H1 (cell line): ENCODE data around the gene PMM1. TPM values are rescaled to one million over a fixed set of nuclear protein-coding genes. Genes with fewer than 3 reads are reported as not detected.

Source experiments
- CBX8 ChIP-seq: fragments of 300-800, 300-1000 bp; sonication (generic); IDR thresholded peaks from 2 replicates; pipeline ENCODE4 v1.7.1; 2016; ENCODE audit warnings: low read depth, low read length, borderline replicate concordance
- EGR1 ChIP-seq: IDR thresholded peaks from 2 replicates; pipeline ENCODE4 v1.6.1; 2011; ENCODE audit warnings: low read depth, low read length, borderline replicate concordance
- EP300 ChIP-seq, 2 experiments: IDR thresholded peaks; 1 replicate in 1 of 2; 2 replicates in 1 of 2; pipeline ENCODE4 v1.6.1; 2011 to 2012; ENCODE audit warnings: low read depth in 2 of 2, low read length in 2 of 2, mild to moderate bottlenecking in 2 of 2, borderline replicate concordance in 1 of 2, inconsistent platforms in 1 of 2, moderate library complexity in 1 of 2
- GABPA ChIP-seq: IDR thresholded peaks from 2 replicates; pipeline ENCODE4 v1.6.1; 2011; ENCODE audit warnings: mild to moderate bottlenecking, low read length, moderate library complexity, borderline replicate concordance; ENCODE audit not compliant: insufficient read depth
- HDAC2 ChIP-seq, 2 experiments: fragments of 300-600 bp in 1 of 2; sonication (generic) in 1 of 2; IDR thresholded peaks; 2 replicates each; pipeline ENCODE4 v1.6.1; 2011 to 2012; ENCODE audit warnings: low read depth in 2 of 2, low read length in 2 of 2, mild to moderate bottlenecking in 2 of 2, moderate library complexity in 2 of 2, borderline replicate concordance in 1 of 2, inconsistent platforms in 1 of 2
- JUN ChIP-seq: IDR thresholded peaks from 2 replicates; pipeline ENCODE4 v1.6.1; 2011; ENCODE audit warnings: low read depth, mild to moderate bottlenecking, improper control_type of control experiment, low read length
- KDM1A ChIP-seq: fragments of 200-600, 300-600 bp; sonication (generic); IDR thresholded peaks from 2 replicates; pipeline ENCODE4 v1.7.1; 2016; ENCODE audit warnings: mild to moderate bottlenecking, low read length, borderline replicate concordance
- POLR2AphosphoS5 ChIP-seq: IDR thresholded peaks from 2 replicates; pipeline ENCODE4 v1.6.1; 2011; ENCODE audit warnings: low read depth, low read length
- RBBP5 ChIP-seq: IDR thresholded peaks from 2 replicates; pipeline ENCODE4 v1.7.1; 2012; ENCODE audit warnings: low read depth, mild to moderate bottlenecking, inconsistent platforms, low read length, moderate library complexity, borderline replicate concordance
- SIN3A ChIP-seq, 2 experiments: IDR thresholded peaks in 1 of 2; conservative IDR thresholded peaks in 1 of 2; 2 replicates each; pipeline ENCODE4 v1.6.1; 2011 to 2012; ENCODE audit warnings: low read length in 2 of 2, improper control_type of control experiment in 1 of 2, low read depth in 1 of 2, mild to moderate bottlenecking in 1 of 2
- SP4 ChIP-seq: IDR thresholded peaks from 2 replicates; pipeline ENCODE4 v1.6.1; 2012; ENCODE audit warnings: low read length, inconsistent platforms
- SRF ChIP-seq: IDR thresholded peaks from 2 replicates; pipeline ENCODE4 v1.6.1; 2011; ENCODE audit warnings: mild to moderate bottlenecking, low read depth, low read length, moderate library complexity
- polyA plus RNA-seq, 7 experiments: library from polyadenylated mRNA; depleted of rRNA in 3 of 7; stranded (reverse) in 5 of 7; unstranded in 2 of 7; fragments of >200 nt in 5 of 7; fragments of 200-250 nt in 2 of 7; gene quantifications; 1 replicate in 5 of 7; 2 replicates in 1 of 7; 4 replicates in 1 of 7; pipeline versions ENCODE4 v1.2.1 to v1.2.3, GENCODE V29; 2011 to 2013; ENCODE audit warnings: missing spikeins in 2 of 7, mixed read lengths in 2 of 7
- total RNA-seq: library from RNA; stranded (reverse); fragmentation: NEBNext Ultra II Directional; extraction: Animal tissue kit (Norgen Biotek cat#: 25700); gene quantifications from 2 replicates; pipeline ENCODE4 v1.2.1, GENCODE V29; 2021

The PMM1 gene
- total and polyA plus RNA-seq, 2 of the 8 experiments (the other 6 are each of a cell fraction or from before 2014, with no cell fraction given) = 11.3 to 20.0 TPM

- TF ChIP-seq RBBP5 (no peak), EGR1 (no peak), SIN3A (conservative IDR thresholded peaks at IDR 0.05 in 1 of 2, IDR thresholded peaks at IDR 0.05 in 1 of 2; ENCODE audit: low read depth in 1 of 2, low read length in 2 of 2) (no peak), HDAC2 (IDR thresholded peaks at IDR 0.05; ENCODE audit: borderline replicate concordance in 1 of 2, low read depth in 2 of 2, low read length in 2 of 2) (no peak), POLR2AphosphoS5 (no peak), GABPA (no peak), CBX8 (no peak), SRF (no peak), EP300 (IDR thresholded peaks at IDR 0.05; ENCODE audit: borderline replicate concordance in 1 of 2, low read depth in 2 of 2, low read length in 2 of 2) (no peak), KDM1A (no peak), SP4 (no peak), JUN (no peak)
Observed at GRCh38 chr22:41574847-41575381, 14.7 kb downstream of the PMM1 start (continued).
